ENCODE data around the gene ZNF778. TPM values are rescaled to one million over a fixed set of nuclear protein-coding genes. Genes with fewer than 3 reads are reported as not detected.
A peak's percentile ranks its signal among the peaks of the same experiment; 100 is the strongest.

Gene ZNF778
- total RNA-seq, 1 donor from 2014 or later, result 4.7 TPM

GRCh38 chr16:89174055-89174827, 43.3 kb upstream of the ZNF778 start:
- H3K9ac ChIP-seq (ENCODE audit: low read depth in 1 of 3, low read length in 3 of 3), result peak overlapping the region; percentile 30 to 98 (median 94)
- H3K27ac ChIP-seq (ENCODE audit: low read depth, low read length), result peak overlapping the region; percentile 75
- peaks cover 41 to 51% (median 46%) of the 10 kb centered on the region in 3 donors for H3K4me1 ChIP-seq (ENCODE audit: control insufficient read depth in 3 of 3, insufficient read depth in 3 of 3, low read length in 3 of 3)
- no peaks in the 10 kb centered on the region for H3K36me3 ChIP-seq (ENCODE audit: control insufficient read depth in 3 of 3, insufficient read depth in 3 of 3, low read length in 3 of 3)
- no peaks in the 10 kb centered on the region for H3K9me3 ChIP-seq (ENCODE audit: control insufficient read depth in 3 of 3, low read length in 3 of 3)
- peak overlapping the region; percentile 23 to 49 (median 48) for H3K4me3 ChIP-seq (ENCODE audit: low read length in 3 of 3)
- H3K27me3 ChIP-seq (ENCODE audit: control insufficient read depth in 3 of 3, insufficient read depth in 3 of 3, low read length in 3 of 3), result peaks cover 10 to 17% (median 16%) of the 10 kb centered on the region in 3 donors

- Histone ChIP-seq H3K27me3 (ENCODE audit: control insufficient read depth in 3 of 3, insufficient read depth in 3 of 3, low read length in 3 of 3) (peaks cover 8 to 11% (median 10%) of the 10 kb centered on the region in 3 donors), H3K36me3 (ENCODE audit: control insufficient read depth in 3 of 3, insufficient read depth in 3 of 3, low read length in 3 of 3) (peaks cover 0 to 2% (median 0%) of the 10 kb centered on the region in 3 donors), H3K9ac (ENCODE audit: low read depth in 1 of 3, low read length in 3 of 3) (peak overlapping the region in 2 of 3 donors; percentile 45 to 98), H3K4me3 (ENCODE audit: low read length in 3 of 3) (peak overlapping the region in 2 of 3 donors; percentile 48 to 49), H3K4me1 (ENCODE audit: control insufficient read depth in 3 of 3, insufficient read depth in 3 of 3, low read length in 3 of 3) (peaks cover 41 to 51% (median 46%) of the 10 kb centered on the region in 3 donors), H3K9me3 (ENCODE audit: control insufficient read depth in 3 of 3, low read length in 3 of 3) (no peaks in the 10 kb centered on the region), H3K27ac (ENCODE audit: low read depth, low read length) (peak overlapping the region; percentile 75)
Measured at GRCh38 chr16:89174877-89175276, 42.6 kb upstream of the ZNF778 start.

GRCh38 chr16:89175280-89176146, 42.0 kb upstream of the ZNF778 start:
- peak overlapping the region; percentile 75 for H3K27ac ChIP-seq (ENCODE audit: low read depth, low read length)
- H3K4me3 ChIP-seq (ENCODE audit: low read length in 3 of 3), result peak overlapping the region in 2 of 3 donors; percentile 22 to 48
- peaks cover 41 to 51% (median 44%) of the 10 kb centered on the region in 3 donors for H3K4me1 ChIP-seq (ENCODE audit: control insufficient read depth in 3 of 3, insufficient read depth in 3 of 3, low read length in 3 of 3)
- peaks cover 2 to 5% (median 4%) of the 10 kb centered on the region in 3 donors for H3K36me3 ChIP-seq (ENCODE audit: control insufficient read depth in 3 of 3, insufficient read depth in 3 of 3, low read length in 3 of 3)
- peaks cover 4 to 6% (median 5%) of the 10 kb centered on the region in 3 donors for H3K27me3 ChIP-seq (ENCODE audit: control insufficient read depth in 3 of 3, insufficient read depth in 3 of 3, low read length in 3 of 3)
- H3K9ac ChIP-seq (ENCODE audit: low read depth in 1 of 3, low read length in 3 of 3), result peak overlapping the region in 2 of 3 donors; percentile 45 to 98
- H3K9me3 ChIP-seq (ENCODE audit: control insufficient read depth in 3 of 3, low read length in 3 of 3), result no peaks in the 10 kb centered on the region

GRCh38 chr16:89176147-89176690, 41.3 kb upstream of the ZNF778 start:
- Histone ChIP-seq H3K9me3 (ENCODE audit: control insufficient read depth in 3 of 3, low read length in 3 of 3) (no peaks in the 10 kb centered on the region), H3K4me3 (ENCODE audit: low read length in 3 of 3) (peak overlapping the region in 1 of 3 donors; percentile 40), H3K9ac (ENCODE audit: low read depth in 1 of 3, low read length in 3 of 3) (peak overlapping the region in 2 of 3 donors; percentile 32 to 33), H3K4me1 (ENCODE audit: control insufficient read depth in 3 of 3, insufficient read depth in 3 of 3, low read length in 3 of 3) (peaks cover 36 to 44% (median 39%) of the 10 kb centered on the region in 3 donors), H3K36me3 (ENCODE audit: control insufficient read depth in 3 of 3, insufficient read depth in 3 of 3, low read length in 3 of 3) (peaks cover 4 to 6% (median 4%) of the 10 kb centered on the region in 3 donors), H3K27me3 (ENCODE audit: control insufficient read depth in 3 of 3, insufficient read depth in 3 of 3, low read length in 3 of 3) (peaks cover 0 to 3% (median 0%) of the 10 kb centered on the region in 3 donors), H3K27ac (ENCODE audit: low read depth, low read length) (peak overlapping the region; percentile 75)

- Histone ChIP-seq H3K9ac (ENCODE audit: low read depth in 1 of 3, low read length in 3 of 3) (no peak overlapping the region), H3K9me3 (ENCODE audit: control insufficient read depth in 3 of 3, low read length in 3 of 3) (no peaks in the 10 kb centered on the region), H3K27me3 (ENCODE audit: control insufficient read depth in 3 of 3, insufficient read depth in 3 of 3, low read length in 3 of 3) (peaks cover 0 to 3% (median 0%) of the 10 kb centered on the region in 3 donors), H3K27ac (ENCODE audit: low read depth, low read length) (no peak overlapping the region), H3K4me3 (ENCODE audit: low read length in 3 of 3) (no peak overlapping the region), H3K36me3 (ENCODE audit: control insufficient read depth in 3 of 3, insufficient read depth in 3 of 3, low read length in 3 of 3) (peaks cover 4 to 7% (median 6%) of the 10 kb centered on the region in 3 donors), H3K4me1 (ENCODE audit: control insufficient read depth in 3 of 3, insufficient read depth in 3 of 3, low read length in 3 of 3) (peaks cover 36 to 44% (median 39%) of the 10 kb centered on the region in 3 donors)
Measured at GRCh38 chr16:89176717-89177116, 40.8 kb upstream of the ZNF778 start.

- H3K36me3 ChIP-seq (ENCODE audit: control insufficient read depth in 3 of 3, insufficient read depth in 3 of 3, low read length in 3 of 3), result peaks cover 4 to 7% (median 6%) of the 10 kb centered on the region in 3 donors
- peaks cover 0 to 3% (median 0%) of the 10 kb centered on the region in 3 donors for H3K27me3 ChIP-seq (ENCODE audit: control insufficient read depth in 3 of 3, insufficient read depth in 3 of 3, low read length in 3 of 3)
- H3K4me3 ChIP-seq (ENCODE audit: low read length in 3 of 3), result no peak overlapping the region
- H3K4me1 ChIP-seq (ENCODE audit: control insufficient read depth in 3 of 3, insufficient read depth in 3 of 3, low read length in 3 of 3), result peaks cover 34 to 42% (median 37%) of the 10 kb centered on the region in 3 donors
- no peak overlapping the region for H3K9ac ChIP-seq (ENCODE audit: low read depth in 1 of 3, low read length in 3 of 3)
- H3K9me3 ChIP-seq (ENCODE audit: control insufficient read depth in 3 of 3, low read length in 3 of 3), result no peaks in the 10 kb centered on the region
- H3K27ac ChIP-seq (ENCODE audit: low read depth, low read length), result no peak overlapping the region
Measured at GRCh38 chr16:89177501-89177900, 40.0 kb upstream of the ZNF778 start.

- peaks cover 9 to 11% (median 10%) of the 10 kb centered on the region in 3 donors for H3K36me3 ChIP-seq (ENCODE audit: control insufficient read depth in 3 of 3, insufficient read depth in 3 of 3, low read length in 3 of 3)
- peaks cover 23 to 31% (median 26%) of the 10 kb centered on the region in 3 donors for H3K4me1 ChIP-seq (ENCODE audit: control insufficient read depth in 3 of 3, insufficient read depth in 3 of 3, low read length in 3 of 3)
- no peak overlapping the region for H3K27ac ChIP-seq (ENCODE audit: low read depth, low read length)
- H3K4me3 ChIP-seq (ENCODE audit: low read length in 3 of 3), result no peak overlapping the region
- peaks cover 0 to 3% (median 0%) of the 10 kb centered on the region in 3 donors for H3K27me3 ChIP-seq (ENCODE audit: control insufficient read depth in 3 of 3, insufficient read depth in 3 of 3, low read length in 3 of 3)
- H3K9ac ChIP-seq (ENCODE audit: low read depth in 1 of 3, low read length in 3 of 3), result peak overlapping the region in 1 of 3 donors; percentile 16
- no peaks in the 10 kb centered on the region for H3K9me3 ChIP-seq (ENCODE audit: control insufficient read depth in 3 of 3, low read length in 3 of 3)
Measured at GRCh38 chr16:89178453-89179147, 38.9 kb upstream of the ZNF778 start.

- peaks cover 18 to 26% (median 21%) of the 10 kb centered on the region in 3 donors for H3K4me1 ChIP-seq (ENCODE audit: control insufficient read depth in 3 of 3, insufficient read depth in 3 of 3, low read length in 3 of 3)
- H3K27ac ChIP-seq (ENCODE audit: low read depth, low read length), result no peak overlapping the region
- H3K36me3 ChIP-seq (ENCODE audit: control insufficient read depth in 3 of 3, insufficient read depth in 3 of 3, low read length in 3 of 3), result peaks cover 9 to 11% (median 11%) of the 10 kb centered on the region in 3 donors
- no peak overlapping the region for H3K4me3 ChIP-seq (ENCODE audit: low read length in 3 of 3)
- no peaks in the 10 kb centered on the region for H3K9me3 ChIP-seq (ENCODE audit: control insufficient read depth in 3 of 3, low read length in 3 of 3)
- H3K9ac ChIP-seq (ENCODE audit: low read depth in 1 of 3, low read length in 3 of 3), result no peak overlapping the region
- H3K27me3 ChIP-seq (ENCODE audit: control insufficient read depth in 3 of 3, insufficient read depth in 3 of 3, low read length in 3 of 3), result peaks cover 0 to 3% (median 0%) of the 10 kb centered on the region in 3 donors
Measured at GRCh38 chr16:89179148-89179484, 38.4 kb upstream of the ZNF778 start.
